Heart right ventricle (tissue), 16 donors: ENCODE measurements around the gene RMND5B. TPM values are rescaled to one million over a fixed set of nuclear protein-coding genes. Genes with fewer than 3 reads are reported as not detected.
A peak's percentile ranks its signal among the peaks of the same experiment; 100 is the strongest.

Experiments
- ATAC-seq, 8 donors: fragments of 200-7000 bp; cut with Tn5 transposase; one replicate each; pipeline ENCODE4 v1.9.1; 2020; ENCODE audit warnings: mild to moderate bottlenecking in 8 of 8, moderate library complexity in 8 of 8, moderate number of reproducible peaks in 1 of 8
- DNase-seq, 2 donors: peaks; one replicate each; pipeline ENCODE4 v3.0.0-alpha.2; 2020
- H3K27ac ChIP-seq, 10 donors: fragments of 200-600 bp; sonication (generic) in 2 of 10; one replicate each; pipeline versions ENCODE4 v1.5.0 to v1.8.0; 2020 to 2022; ENCODE audit warnings: mild to moderate bottlenecking in 3 of 10
- H3K27me3 ChIP-seq, 7 donors: fragments of 200-600 bp; one replicate each; pipeline ENCODE4 v1.8.0; 2021 to 2022; ENCODE audit warnings: mild to moderate bottlenecking in 2 of 7
- H3K36me3 ChIP-seq, 9 donors: fragments of 200-600 bp; sonication (generic) in 1 of 9; one replicate each; pipeline versions ENCODE4 v1.5.0 to v1.8.0; 2020 to 2022; ENCODE audit warnings: mild to moderate bottlenecking in 2 of 9
- H3K4me1 ChIP-seq, 9 donors: fragments of 200-600 bp; sonication (generic) in 1 of 9; one replicate each; pipeline versions ENCODE4 v1.5.0 to v1.8.0; 2020 to 2022; ENCODE audit warnings: mild to moderate bottlenecking in 4 of 9
- H3K4me3 ChIP-seq, 10 donors: fragments of 200-600 bp; sonication (generic) in 2 of 10; one replicate each; pipeline versions ENCODE4 v1.5.0 to v1.8.0; 2020 to 2022; ENCODE audit warnings: mild to moderate bottlenecking in 7 of 10, moderate library complexity in 2 of 10
- H3K9me3 ChIP-seq, 11 donors: fragments of 200-600 bp in 10 of 11; sonication (generic) in 2 of 11; one replicate each; pipeline versions ENCODE4 v1.5.0 to v1.8.0; 2013 to 2022; ENCODE audit warnings: mild to moderate bottlenecking in 2 of 11, control low read depth in 1 of 11, moderate library complexity in 1 of 11
- WGBS, 2 donors: extraction: QIAGEN DNeasy Blood & Tissue Kit; methylation state at CpG; one replicate each; pipeline ENCODE4 v1.1.7; 2013; ENCODE audit warnings: inconsistent platforms in 1 of 2; 5-methylcytosine and 5-hydroxymethylcytosine counted together
- intact Hi-C, 10 donors: fragments of 100-400 bp; cut with DNase I; formaldehyde crosslinking; loops; one replicate each; pipeline versions ENCODE4 v1.11.1 to v1.14.2; 2022
- polyA plus RNA-seq, 2 donors: library from polyadenylated mRNA; stranded (reverse); fragments of 200-250 nt; gene quantifications; one replicate each; pipeline ENCODE4 v1.2.3, GENCODE V29; 2013
- total RNA-seq, 10 donors: library from RNA; stranded (reverse); fragmentation: NEBNext Ultra II Directional in 3 of 10; extraction: Animal tissue kit (Norgen Biotek cat#: 25700) in 3 of 10; gene quantifications; one replicate each; pipeline versions ENCODE4 v1.2.1 to v1.2.4, GENCODE V29; 2021 to 2023
- TF ChIP-seq, protein P1 (sequence below), 9 donors: fragments of 200-600 bp; sonication (generic) in 2 of 9; IDR thresholded peaks; one replicate each; pipeline versions ENCODE4 v1.5.0 to v1.8.0; 2021 to 2022; ENCODE audit warnings: antibody characterized with exemption in 9 of 9, mild to moderate bottlenecking in 5 of 9, moderate library complexity in 1 of 9
- donor health status: Arrhythmogenic right ventricular cardiomyopathy.
- donor health status: ischemic (EF 13 %, LVEDD 7.1; RV severe dilation, severe dysfunction).
- donor health status: healthy with polysubstance abuse.
- donor health status: DM: no; HTN: yes; CAD: no.
- donor health status: DM: no; HTN: no; CAD: no.
- donor health status: ischemic (EF 25% LVEDD 6.9; RV normal size, moderate dysfunction).
- donor health status: ischemic (EF 25% LVEDD 5.7; RV mildly dilated, moderate dysfunction).
- donor health status: healthy.
- donor health status: DM: yes; HTN: yes; CAD: no.
- donor health status: Ischemic cardiomyopathy.
- donor health status: ischemic (EF 35%, LVEDD 5.7; RV mildly dilated, moderate dysfunction).
- donor health status: nonischemic (EF 11% LVEDD 7.7; RV severe dilation, severe dysfunction).
- donor health status: DM: yes; HTN: yes; CAD: no.
- donor health status: PGD.
- donor health status: ischemic (EF 29% LVEDD 5.4; RV normal size, mild dysfunction).
- donor health status: nonischemic (EF 23%, LVEDD 6.1; RV moderate dilation, normal function).

RMND5B gene
- total and polyA plus RNA-seq, 12 donors, result 29.1 to 38.5 (median 32.8) TPM

DNA sequence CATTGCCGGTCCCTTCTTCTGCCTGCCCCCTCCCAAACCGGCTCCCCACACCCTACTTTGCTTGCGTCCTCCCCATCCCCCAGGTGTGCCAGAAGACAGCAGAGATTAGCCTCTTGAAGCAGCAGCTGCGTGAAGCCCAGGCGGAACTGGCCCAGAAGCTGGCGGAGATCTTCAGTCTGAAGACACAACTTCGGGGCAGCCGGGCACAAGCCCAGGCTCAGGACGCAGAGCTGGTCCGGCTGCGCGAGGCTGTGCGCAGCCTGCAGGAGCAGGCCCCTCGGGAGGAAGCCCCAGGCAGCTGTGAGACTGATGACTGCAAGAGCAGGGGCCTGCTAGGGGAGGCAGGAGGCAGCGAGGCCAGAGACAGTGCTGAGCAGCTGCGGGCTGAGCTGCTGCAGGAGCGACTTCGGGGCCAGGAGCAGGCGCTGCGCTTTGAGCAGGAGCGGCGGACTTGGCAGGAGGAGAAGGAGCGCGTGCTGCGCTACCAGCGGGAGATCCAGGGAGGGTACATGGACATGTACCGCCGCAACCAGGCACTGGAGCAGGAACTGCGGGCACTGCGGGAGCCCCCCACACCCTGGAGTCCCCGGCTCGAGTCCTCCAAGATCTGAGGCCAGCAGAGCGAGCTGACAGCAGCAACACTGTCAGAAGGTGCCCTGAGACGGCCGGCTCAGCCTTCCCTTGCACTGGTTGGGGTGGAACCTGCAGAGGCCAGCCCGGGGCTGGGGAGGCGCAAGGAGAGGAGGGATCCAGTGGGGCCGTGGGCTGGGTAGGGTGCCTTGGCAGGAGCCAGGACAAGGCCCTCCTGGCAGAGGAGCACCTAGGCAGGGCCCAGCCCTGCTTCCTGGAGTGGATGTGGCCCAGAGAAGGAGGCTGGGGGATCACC lies 9.2 kb upstream of the RMND5B start:
- Histone ChIP-seq H3K27me3 (peaks cover 0 to 16% (median 7%) of the 10 kb centered on the region in 7 donors), H3K4me1 (peaks cover 3 to 69% (median 51%) of the 10 kb centered on the region in 9 donors), H3K27ac (peak overlapping the region in 6 of 10 donors; percentile 34 to 83 (median 42)), H3K9me3 (no peaks in the 10 kb centered on the region), H3K4me3 (peak overlapping the region in 9 of 10 donors; percentile 7 to 46 (median 25)), H3K36me3 (peaks cover 0 to 9% (median 0%) of the 10 kb centered on the region in 9 donors)
- DNase-seq, result peak in 1 of 2 donors; percentile 36
- TF ChIP-seq, protein P1, sequence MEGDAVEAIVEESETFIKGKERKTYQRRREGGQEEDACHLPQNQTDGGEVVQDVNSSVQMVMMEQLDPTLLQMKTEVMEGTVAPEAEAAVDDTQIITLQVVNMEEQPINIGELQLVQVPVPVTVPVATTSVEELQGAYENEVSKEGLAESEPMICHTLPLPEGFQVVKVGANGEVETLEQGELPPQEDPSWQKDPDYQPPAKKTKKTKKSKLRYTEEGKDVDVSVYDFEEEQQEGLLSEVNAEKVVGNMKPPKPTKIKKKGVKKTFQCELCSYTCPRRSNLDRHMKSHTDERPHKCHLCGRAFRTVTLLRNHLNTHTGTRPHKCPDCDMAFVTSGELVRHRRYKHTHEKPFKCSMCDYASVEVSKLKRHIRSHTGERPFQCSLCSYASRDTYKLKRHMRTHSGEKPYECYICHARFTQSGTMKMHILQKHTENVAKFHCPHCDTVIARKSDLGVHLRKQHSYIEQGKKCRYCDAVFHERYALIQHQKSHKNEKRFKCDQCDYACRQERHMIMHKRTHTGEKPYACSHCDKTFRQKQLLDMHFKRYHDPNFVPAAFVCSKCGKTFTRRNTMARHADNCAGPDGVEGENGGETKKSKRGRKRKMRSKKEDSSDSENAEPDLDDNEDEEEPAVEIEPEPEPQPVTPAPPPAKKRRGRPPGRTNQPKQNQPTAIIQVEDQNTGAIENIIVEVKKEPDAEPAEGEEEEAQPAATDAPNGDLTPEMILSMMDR (IDR thresholded peaks at IDR 0.05), result no peak
- 64 to 71% methylated on average over 38 of the region's 38 CpGs for WGBS, 2 donors
- peak in 7 of 8 donors; percentile 25 to 78 (median 48) for ATAC-seq
- intact Hi-C loops, result no loop called here

DNA sequence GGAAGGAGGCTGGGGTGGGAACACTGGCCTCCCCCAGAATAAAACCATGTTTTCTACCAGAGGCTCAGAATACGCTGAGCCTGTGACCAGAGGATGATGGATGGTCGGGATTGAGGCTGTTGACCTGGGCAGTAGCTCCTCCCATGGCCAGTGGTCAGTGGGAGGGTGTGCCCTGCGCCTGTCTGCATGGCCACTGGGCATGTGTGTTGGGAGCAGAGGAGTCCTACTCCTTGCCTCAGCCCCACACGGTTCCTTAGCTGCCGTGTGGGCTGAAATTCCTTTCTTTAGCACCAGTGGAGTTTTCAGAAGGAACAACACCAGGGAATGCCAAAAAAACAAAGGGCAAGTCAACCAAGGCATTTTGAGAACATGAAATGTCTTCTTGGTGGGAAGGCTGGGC lies 8.5 kb upstream of the RMND5B start:
- TF ChIP-seq, protein P1 (IDR thresholded peaks at IDR 0.05), result no peak
- peaks cover 0 to 9% (median 0%) of the 10 kb centered on the region in 7 donors for H3K27me3 ChIP-seq
- no peaks in the 10 kb centered on the region for H3K9me3 ChIP-seq

DNA sequence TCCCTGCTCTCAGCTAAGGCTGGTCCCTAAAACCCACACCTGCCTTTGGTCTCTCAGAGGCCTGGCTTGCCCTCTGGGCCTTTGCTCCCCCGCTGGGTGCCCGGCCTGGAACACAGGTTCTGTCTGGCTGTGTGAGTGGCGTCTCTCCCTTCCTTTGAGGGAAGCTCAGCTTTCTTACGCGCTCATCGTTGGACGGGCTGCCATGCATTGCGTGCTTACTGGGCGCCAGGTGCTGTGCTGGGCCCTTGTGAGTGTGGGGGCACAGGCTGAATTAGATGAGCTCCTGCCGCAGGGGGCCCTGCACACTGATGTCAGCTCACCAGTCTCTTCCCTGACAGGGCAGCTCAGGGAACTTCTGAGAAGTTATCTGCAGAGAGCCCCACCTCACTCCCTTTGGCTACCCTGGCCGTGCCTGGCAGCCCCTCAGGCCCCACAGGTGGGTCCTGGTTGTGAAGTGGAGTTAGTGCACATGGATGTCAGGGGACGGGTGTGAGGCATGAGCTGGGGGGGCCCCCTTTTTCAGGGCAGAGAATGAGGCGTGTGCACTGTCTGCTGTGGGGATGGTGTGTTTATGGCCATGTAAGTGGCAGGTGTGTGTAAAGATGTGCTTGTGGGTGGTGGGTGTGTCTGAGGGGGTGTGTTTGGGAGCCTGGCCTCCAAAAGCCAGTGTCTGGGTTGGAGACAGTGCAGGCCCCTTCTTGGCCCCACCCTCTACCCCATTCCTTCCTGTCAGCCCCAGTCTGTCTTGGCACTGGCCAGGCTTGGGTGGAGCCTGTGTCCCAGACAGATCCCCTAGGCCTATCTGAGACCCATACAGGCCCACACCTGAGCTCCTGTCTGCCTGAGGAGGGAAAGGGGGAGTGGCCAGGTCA lies 7.5 kb upstream of the RMND5B start:
- peaks cover 0 to 61% (median 39%) of the 10 kb centered on the region in 9 donors for H3K4me1 ChIP-seq
- ATAC-seq, result no peak
- H3K36me3 ChIP-seq, result peaks cover 0 to 9% (median 0%) of the 10 kb centered on the region in 9 donors
- H3K27ac ChIP-seq, result peak overlapping the region in 1 of 10 donors; percentile 29
- DNase-seq, result no peak
- 90 to 93% methylated on average over 13 of the region's 13 CpGs for WGBS, 2 donors
- TF ChIP-seq, protein P1 (IDR thresholded peaks at IDR 0.05), result no peak
- H3K9me3 ChIP-seq, result no peaks in the 10 kb centered on the region
- intact Hi-C loops, result no loop called here
- no peak overlapping the region for H3K4me3 ChIP-seq
- H3K27me3 ChIP-seq, result peaks cover 0 to 7% (median 0%) of the 10 kb centered on the region in 7 donors

More for the DNA sequence above, 8.5 kb upstream of the RMND5B start:
- intact Hi-C loops, result no loop called here
- DNase-seq, result no peak
- peaks cover 0 to 9% (median 0%) of the 10 kb centered on the region in 9 donors for H3K36me3 ChIP-seq
- peak overlapping the region in 1 of 10 donors; percentile 46 for H3K4me3 ChIP-seq
- 81 to 82% methylated on average over 5 of the region's 5 CpGs for WGBS, 2 donors
- peak overlapping the region in 2 of 10 donors; percentile 44 to 49 for H3K27ac ChIP-seq
- H3K4me1 ChIP-seq, result peaks cover 0 to 69% (median 46%) of the 10 kb centered on the region in 9 donors
- no peak for ATAC-seq
